PC-9 (cell line): ENCODE measurements around the gene ANGEL2.

Experiments
- CTCF ChIP-seq: fragments of 200-600 bp; sonication (generic); conservative IDR thresholded peaks from 2 replicates; pipeline ENCODE4 v1.6.1; 2017; ENCODE audit warnings: mixed run types, antibody characterized with exemption, mild to moderate bottlenecking, moderate library complexity
- EZH2 ChIP-seq: fragments of 200-600 bp; sonication (generic); IDR thresholded peaks from 2 replicates; pipeline ENCODE4 v1.8.0; 2017; ENCODE audit warnings: antibody characterized with exemption, low read depth

- TF ChIP-seq CTCF (peak; percentile 34; the same call in 1 of the 2 replicates), EZH2 (no peak)
These were observed 35.6 kb upstream of the ANGEL2 start, which contains the start of gene RPS6KC1 for GRCh38 chr1:213051127-213051880.
